HG03342 (cell line): ENCODE measurements around the gene SLC26A5.
"Not testable (repeated sequence)": the region's sequence is repeated elsewhere in the genome, so short reads cannot be mapped to it uniquely, and the experiment has no call there.

Experiments used
- ATAC-seq: cut with Tn5 transposase; IDR thresholded peaks from one replicate; pipeline ENCODE4 v1.9.1; 2021; ENCODE audit warnings: mild to moderate bottlenecking, moderate library complexity; ENCODE audit not compliant: unreplicated experiment

Gene SLC26A5

GRCh38 chr7:103446049-103446520 lies at the start of gene SLC26A5:
TSS of gene SLC26A5 (minus strand) at chr7:103446207. CDS start at chr7:103421514, 24,693 bp downstream.
- ATAC-seq: no peak

GRCh38 chr7:103487419-103487818 lies 41.4 kb upstream of the SLC26A5 start:
- no peak for ATAC-seq

GRCh38 chr7:103486873-103487272 lies 40.9 kb upstream of the SLC26A5 start:
- not testable (repeated sequence) for ATAC-seq

- ATAC-seq: no peak
These were observed 34.8 kb upstream of the SLC26A5 start for GRCh38 chr7:103480771-103481170.

GRCh38 chr7:103474956-103475355 lies 28.9 kb upstream of the SLC26A5 start:
- ATAC-seq: no peak

- no peak for ATAC-seq
These were observed 23.3 kb upstream of the SLC26A5 start for GRCh38 chr7:103469095-103469948.

- no peak for ATAC-seq
These were observed 20.8 kb upstream of the SLC26A5 start for GRCh38 chr7:103466814-103467213.

GRCh38 chr7:103462358-103462757 lies 16.4 kb upstream of the SLC26A5 start:
- no peak for ATAC-seq

GRCh38 chr7:103447073-103447960 lies 1.3 kb upstream of the SLC26A5 start:
- ATAC-seq: peak; percentile 81

GRCh38 chr7:103445228-103446048 lies 569 bp downstream of the SLC26A5 start:
- ATAC-seq: no peak

- ATAC-seq: no peak
These were observed 6.3 kb downstream of the SLC26A5 start for GRCh38 chr7:103439661-103440060.

GRCh38 chr7:103437623-103438022 lies 8.4 kb downstream of the SLC26A5 start:
- no peak for ATAC-seq

- ATAC-seq: peak; percentile 62
These were observed 13.3 kb downstream of the SLC26A5 start for GRCh38 chr7:103432712-103433111.

- ATAC-seq: no peak
These were observed 20.8 kb downstream of the SLC26A5 start for GRCh38 chr7:103425177-103425576.

- ATAC-seq: no peak
These were observed 22.4 kb downstream of the SLC26A5 start for GRCh38 chr7:103423467-103424179.

- no peak for ATAC-seq
These were observed 25.1 kb downstream of the SLC26A5 start for GRCh38 chr7:103420857-103421384.

- no peak for ATAC-seq
These were observed 27.8 kb downstream of the SLC26A5 start for GRCh38 chr7:103418241-103418640.

- no peak for ATAC-seq
These were observed 32.6 kb downstream of the SLC26A5 start for GRCh38 chr7:103413407-103413806.

- no peak for ATAC-seq
These were observed 33.9 kb downstream of the SLC26A5 start for GRCh38 chr7:103412151-103412550.
